H9 (cell line): Measurements from ENCODE around the gene SPRED1. TPM values are rescaled to one million over a fixed set of nuclear protein-coding genes. Genes with fewer than 3 reads are reported as not detected.

Experiments used
- DNase-seq: peaks from one replicate; pipeline ENCODE4 v3.0.0-alpha.2; 2017
- H2AFZ ChIP-seq: one replicate; pipeline ENCODE4 v1.6.1; 2013; ENCODE audit warnings: mild to moderate bottlenecking, low read length, control low read depth, moderate library complexity
- H2AK5ac ChIP-seq: 2 replicates; pipeline ENCODE4 v1.6.1; 2013; ENCODE audit warnings: low read length, control low read depth, mixed read lengths; ENCODE audit not compliant: insufficient read length
- H2BK120ac ChIP-seq: one replicate; pipeline ENCODE4 v1.6.1; 2013; ENCODE audit warnings: low read depth, mild to moderate bottlenecking, low read length, control low read depth, inconsistent platforms; ENCODE audit not compliant: poor library complexity, severe bottlenecking
- H2BK12ac ChIP-seq: 2 replicates; pipeline ENCODE4 v1.6.1; 2013; ENCODE audit warnings: low read length, control low read depth, mixed read lengths, low read depth; ENCODE audit not compliant: insufficient read length
- H2BK15ac ChIP-seq: 2 replicates; pipeline ENCODE4 v1.6.1; 2013; ENCODE audit warnings: low read depth, low read length, control low read depth
- H2BK20ac ChIP-seq: one replicate; pipeline ENCODE4 v1.6.1; 2013; ENCODE audit warnings: low read depth, mild to moderate bottlenecking, low read length, control low read depth, inconsistent platforms; ENCODE audit not compliant: poor library complexity, severe bottlenecking
- H2BK5ac ChIP-seq: 2 replicates; pipeline ENCODE4 v1.6.1; 2013; ENCODE audit warnings: low read length, control low read depth, mixed read lengths; ENCODE audit not compliant: insufficient read length
- H3K14ac ChIP-seq: 2 replicates; pipeline ENCODE4 v1.6.1; 2013; ENCODE audit warnings: low read length, control low read depth; ENCODE audit not compliant: insufficient read depth
- H3K18ac ChIP-seq: 2 replicates; pipeline ENCODE4 v1.6.1; 2013; ENCODE audit warnings: low read depth, mild to moderate bottlenecking, mixed read lengths, low read length, control low read depth; ENCODE audit not compliant: insufficient read length
- H3K23ac ChIP-seq: 2 replicates; pipeline ENCODE4 v1.6.1; 2013; ENCODE audit warnings: low read length, control low read depth, mixed read lengths, low read depth; ENCODE audit not compliant: insufficient read length
- H3K23me2 ChIP-seq: 2 replicates; pipeline ENCODE4 v1.6.1; 2013; ENCODE audit warnings: low read depth, mild to moderate bottlenecking, mixed read lengths, low read length, control low read depth; ENCODE audit not compliant: insufficient read length, poor library complexity, severe bottlenecking
- H3K27ac ChIP-seq: 2 replicates; pipeline ENCODE4 v1.5.1; 2013; ENCODE audit warnings: low read length, control low read depth, mixed read lengths, low read depth; ENCODE audit not compliant: insufficient read length
- H3K27me3 ChIP-seq: 2 replicates; pipeline ENCODE4 v1.6.1; 2013; ENCODE audit warnings: low read length, control low read depth, inconsistent platforms; ENCODE audit not compliant: insufficient read depth
- H3K4ac ChIP-seq: 2 replicates; pipeline ENCODE4 v1.6.1; 2013; ENCODE audit warnings: low read depth, mild to moderate bottlenecking, control low read depth, inconsistent platforms, low read length, moderate library complexity
- H3K4me1 ChIP-seq: 2 replicates; pipeline ENCODE4 v1.6.1; 2013; ENCODE audit warnings: low read length, control low read depth, inconsistent platforms; ENCODE audit not compliant: insufficient read depth
- H3K4me2 ChIP-seq: 2 replicates; pipeline ENCODE4 v1.6.1; 2013; ENCODE audit warnings: low read length, control low read depth, mixed read lengths; ENCODE audit not compliant: insufficient read length, insufficient read depth
- H3K56ac ChIP-seq: 2 replicates; pipeline ENCODE4 v1.6.1; 2013; ENCODE audit warnings: low read depth, mild to moderate bottlenecking, mixed read lengths, low read length, control low read depth; ENCODE audit not compliant: insufficient read length
- H3K79me1 ChIP-seq: 2 replicates; pipeline ENCODE4 v1.6.1; 2013; ENCODE audit warnings: low read depth, mild to moderate bottlenecking, moderate library complexity, low read length, control low read depth, inconsistent platforms; ENCODE audit not compliant: insufficient read depth, poor library complexity, severe bottlenecking
- H3K79me2 ChIP-seq: 2 replicates; pipeline ENCODE4 v1.6.1; 2013; ENCODE audit warnings: low read length, control low read depth, inconsistent platforms; ENCODE audit not compliant: insufficient read depth
- H3K9ac ChIP-seq: 2 replicates; pipeline ENCODE4 v1.6.1; 2013; ENCODE audit warnings: low read length, control low read depth, mixed read lengths; ENCODE audit not compliant: insufficient read length; ENCODE audit errors: extremely low read depth
- H3K9me3 ChIP-seq: one replicate; pipeline ENCODE4 v1.6.1; 2013; ENCODE audit warnings: low read depth, low read length, inconsistent platforms; ENCODE audit not compliant: control insufficient read depth
- H3T11ph ChIP-seq: one replicate; pipeline ENCODE4 v1.6.1; 2013; ENCODE audit warnings: mild to moderate bottlenecking, low read length, control low read depth, inconsistent platforms
- H4K20me1 ChIP-seq: one replicate; pipeline ENCODE4 v1.6.1; 2013; ENCODE audit not compliant: control insufficient read depth, insufficient read length, insufficient read depth
- H4K5ac ChIP-seq: 2 replicates; pipeline ENCODE4 v1.6.1; 2013; ENCODE audit warnings: low read depth, mild to moderate bottlenecking, mixed read lengths, low read length, control low read depth; ENCODE audit not compliant: insufficient read length
- H4K8ac ChIP-seq: replicated peaks from 2 replicates; pipeline ENCODE4 v1.6.1; 2013; ENCODE audit warnings: low read length, control low read depth, mixed read lengths, low read depth; ENCODE audit not compliant: insufficient read length
- H4K91ac ChIP-seq: 2 replicates; pipeline ENCODE4 v1.6.1; 2013; ENCODE audit warnings: low read depth, mild to moderate bottlenecking, moderate library complexity, mixed read lengths, low read length, control low read depth; ENCODE audit not compliant: insufficient read length
- H3K27ac Mint-ChIP-seq, 3 experiments: 2 replicates in 2 of 3; 3 replicates in 1 of 3; pipeline ENCODE4 v1.8.0; 2020 to 2021; ENCODE audit warnings: mixed read lengths in 3 of 3, mild to moderate bottlenecking in 1 of 3, moderate library complexity in 1 of 3
- H3K27me3 Mint-ChIP-seq: 2 replicates; pipeline ENCODE4 v1.8.0; 2021; ENCODE audit warnings: low read depth, mild to moderate bottlenecking, moderate library complexity, mixed read lengths
- H3K36me3 Mint-ChIP-seq, 3 experiments: 2 replicates in 2 of 3; 3 replicates in 1 of 3; pipeline ENCODE4 v1.8.0; 2020 to 2021; ENCODE audit warnings: low read depth in 3 of 3, mixed read lengths in 3 of 3; ENCODE audit not compliant: insufficient read depth in 1 of 3
- H3K4me1 Mint-ChIP-seq, 2 experiments: 2 replicates each; pipeline ENCODE4 v1.8.0; 2020; ENCODE audit warnings: mixed read lengths in 2 of 2
- H3K4me3 Mint-ChIP-seq, 2 experiments: 2 replicates in 1 of 2; 3 replicates in 1 of 2; pipeline ENCODE4 v1.8.0; 2020 to 2021; ENCODE audit warnings: mild to moderate bottlenecking in 2 of 2, mixed read lengths in 2 of 2, moderate library complexity in 1 of 2
- H3K9me3 Mint-ChIP-seq, 2 experiments: 2 replicates in 1 of 2; 3 replicates in 1 of 2; pipeline ENCODE4 v1.8.0; 2020; ENCODE audit warnings: mild to moderate bottlenecking in 2 of 2, mixed read lengths in 2 of 2, moderate library complexity in 1 of 2
- WGBS: extraction: QIAGEN DNeasy Blood & Tissue Kit; methylation state at CpG from one replicate; pipeline ENCODE4 v1.1.7; 2013; ENCODE audit warnings: missing lambda C conversion rate, low lambda C conversion rate, mixed read lengths; ENCODE audit not compliant: insufficient read length; ENCODE audit errors: extremely low coverage; 5-methylcytosine and 5-hydroxymethylcytosine counted together
- total RNA-seq: library from RNA; stranded (reverse); gene quantifications from 2 replicates; pipeline ENCODE4 v1.2.1, GENCODE V29; 2021
- TF ChIP-seq, protein P1 (sequence below): fragments of 200-600 bp; sonication (generic); conservative IDR thresholded peaks from 3 replicates; pipeline ENCODE4 v1.8.0; 2021; ENCODE audit warnings: antibody characterized with exemption, mild to moderate bottlenecking

Gene SPRED1
- total RNA-seq, 1 experiment from 2014 or later, result 41.0 TPM

DNA sequence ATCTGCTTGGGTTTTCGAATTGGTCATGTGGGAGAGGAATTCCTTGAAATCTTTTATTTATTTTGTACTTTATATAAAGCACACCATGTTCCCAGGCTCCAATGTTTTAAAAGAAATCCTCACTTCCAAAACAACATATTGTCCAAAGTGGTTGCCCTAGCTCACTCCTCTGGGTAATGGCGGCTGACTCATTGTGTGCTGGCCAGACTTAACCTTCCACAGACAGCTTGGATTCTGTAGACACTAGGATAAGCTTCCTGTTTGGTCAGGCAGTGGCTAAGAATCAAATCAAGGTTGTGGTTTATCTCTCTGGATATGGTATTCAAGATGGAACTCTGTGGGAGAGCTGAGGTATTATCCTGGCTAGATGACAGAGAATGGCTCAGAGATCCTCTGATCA lies 145.5 kb downstream of the SPRED1 start:
- H3K4ac ChIP-seq, result no peak overlapping the region
- H3K9me3 Mint-ChIP-seq, result no peaks in the 10 kb centered on the region; a peak in 2 of 5 replicates

More for the DNA sequence above, 145.5 kb downstream of the SPRED1 start:
- Histone ChIP-seq H2AFZ (no peak overlapping the region), H3K9me3 (no peaks in the 10 kb centered on the region), H3K56ac (no peak overlapping the region), H3K27ac (no peak overlapping the region), H3K14ac (no peak overlapping the region), H3K23ac (no peak overlapping the region), H3K9ac (no peak overlapping the region), H2BK15ac (no peak overlapping the region), H3K79me1 (no peaks in the 10 kb centered on the region), H2BK120ac (no peak overlapping the region), H3K27me3 (no peaks in the 10 kb centered on the region), H2BK5ac (no peak overlapping the region), H4K5ac (no peak overlapping the region), H4K20me1 (no peaks in the 10 kb centered on the region), H3K23me2 (no peaks in the 10 kb centered on the region), H3K18ac (no peak overlapping the region), H3K4me2 (no peak overlapping the region), H3T11ph (no peak overlapping the region), H4K91ac (no peak overlapping the region), H3K4me1 (no peaks in the 10 kb centered on the region; the same call in 1 of the 2 replicates), H2AK5ac (no peak overlapping the region), H3K79me2 (no peaks in the 10 kb centered on the region), H2BK12ac (no peak overlapping the region), H2BK20ac (no peak overlapping the region), H4K8ac (no peak overlapping the region)
- no peak for DNase-seq
- Mint-ChIP-seq H3K36me3 (no peaks in the 10 kb centered on the region), H3K27ac (no peak overlapping the region; a peak in 1 of 7 replicates), H3K4me1 (peaks cover 9% of the 10 kb centered on the region in 2 experiments), H3K4me3 (no peak overlapping the region), H3K27me3 (no peaks in the 10 kb centered on the region)
- TF ChIP-seq, protein P1, sequence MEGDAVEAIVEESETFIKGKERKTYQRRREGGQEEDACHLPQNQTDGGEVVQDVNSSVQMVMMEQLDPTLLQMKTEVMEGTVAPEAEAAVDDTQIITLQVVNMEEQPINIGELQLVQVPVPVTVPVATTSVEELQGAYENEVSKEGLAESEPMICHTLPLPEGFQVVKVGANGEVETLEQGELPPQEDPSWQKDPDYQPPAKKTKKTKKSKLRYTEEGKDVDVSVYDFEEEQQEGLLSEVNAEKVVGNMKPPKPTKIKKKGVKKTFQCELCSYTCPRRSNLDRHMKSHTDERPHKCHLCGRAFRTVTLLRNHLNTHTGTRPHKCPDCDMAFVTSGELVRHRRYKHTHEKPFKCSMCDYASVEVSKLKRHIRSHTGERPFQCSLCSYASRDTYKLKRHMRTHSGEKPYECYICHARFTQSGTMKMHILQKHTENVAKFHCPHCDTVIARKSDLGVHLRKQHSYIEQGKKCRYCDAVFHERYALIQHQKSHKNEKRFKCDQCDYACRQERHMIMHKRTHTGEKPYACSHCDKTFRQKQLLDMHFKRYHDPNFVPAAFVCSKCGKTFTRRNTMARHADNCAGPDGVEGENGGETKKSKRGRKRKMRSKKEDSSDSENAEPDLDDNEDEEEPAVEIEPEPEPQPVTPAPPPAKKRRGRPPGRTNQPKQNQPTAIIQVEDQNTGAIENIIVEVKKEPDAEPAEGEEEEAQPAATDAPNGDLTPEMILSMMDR, result no peak
- WGBS, result no CpG with 5 or more reads among the region's 2 CpGs
